Vagina (tissue), 2 donors: ENCODE data around the gene C3orf22.
"Not testable (repeated sequence)": the region's sequence is repeated elsewhere in the genome, so short reads cannot be mapped to it uniquely, and the experiment has no call there.

ENCODE experiments used
- CTCF ChIP-seq, 3 experiments: fragments of 450-650 bp in 2 of 3; fragments of 200-600 bp in 1 of 3; sonication (generic) in 1 of 3; IDR thresholded peaks; one replicate each; pipeline ENCODE4 v1.5.1; 2017 to 2019; ENCODE audit warnings: antibody characterized with exemption in 3 of 3, mild to moderate bottlenecking in 2 of 3, moderate library complexity in 2 of 3
- POLR2A ChIP-seq, 2 donors: fragments of 450-650 bp; IDR thresholded peaks; one replicate each; pipeline ENCODE4 v1.6.1; 2017; ENCODE audit warnings: antibody characterized with exemption in 2 of 2, mild to moderate bottlenecking in 2 of 2, moderate library complexity in 2 of 2

GRCh38 chr3:126591515-126591914 is 32.8 kb upstream of the C3orf22 start:
- not testable (repeated sequence) for TF ChIP-seq POLR2A, CTCF (IDR thresholded peaks at IDR 0.05)
